HepG2 (cell line): Measurements from ENCODE around the gene DTYMK.

ENCODE experiments used
- TF ChIP-seq, protein P1 (sequence below): sonication (generic); formaldehyde crosslinking; IDR thresholded peaks from 2 replicates; pipeline ENCODE4 v1.5.0; 2020; ENCODE audit warnings: mild to moderate bottlenecking, missing genetic modification reagents
- TF ChIP-seq, protein P2 (sequence below): sonication (generic); formaldehyde crosslinking; IDR thresholded peaks from 2 replicates; pipeline ENCODE4 v1.5.0; 2020; ENCODE audit warnings: mild to moderate bottlenecking, missing genetic modification reagents

DNA sequence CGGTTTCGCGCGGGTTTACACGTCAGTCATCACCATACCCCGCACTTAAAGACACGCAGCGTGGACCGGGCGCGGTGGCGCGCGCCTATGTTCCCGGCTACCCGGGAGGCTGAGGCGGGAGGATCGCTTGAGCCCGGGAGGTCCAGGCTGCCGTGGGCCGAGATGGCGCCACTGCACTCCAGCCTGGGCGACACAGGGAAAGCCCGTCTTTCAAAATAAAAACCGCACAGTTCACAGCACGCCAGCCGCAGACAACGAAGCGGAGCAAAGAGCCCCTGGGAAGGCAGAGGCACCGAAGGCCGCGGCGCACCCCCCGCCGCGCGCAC lies 328 bp downstream of the DTYMK start:
- TF ChIP-seq, protein P1, sequence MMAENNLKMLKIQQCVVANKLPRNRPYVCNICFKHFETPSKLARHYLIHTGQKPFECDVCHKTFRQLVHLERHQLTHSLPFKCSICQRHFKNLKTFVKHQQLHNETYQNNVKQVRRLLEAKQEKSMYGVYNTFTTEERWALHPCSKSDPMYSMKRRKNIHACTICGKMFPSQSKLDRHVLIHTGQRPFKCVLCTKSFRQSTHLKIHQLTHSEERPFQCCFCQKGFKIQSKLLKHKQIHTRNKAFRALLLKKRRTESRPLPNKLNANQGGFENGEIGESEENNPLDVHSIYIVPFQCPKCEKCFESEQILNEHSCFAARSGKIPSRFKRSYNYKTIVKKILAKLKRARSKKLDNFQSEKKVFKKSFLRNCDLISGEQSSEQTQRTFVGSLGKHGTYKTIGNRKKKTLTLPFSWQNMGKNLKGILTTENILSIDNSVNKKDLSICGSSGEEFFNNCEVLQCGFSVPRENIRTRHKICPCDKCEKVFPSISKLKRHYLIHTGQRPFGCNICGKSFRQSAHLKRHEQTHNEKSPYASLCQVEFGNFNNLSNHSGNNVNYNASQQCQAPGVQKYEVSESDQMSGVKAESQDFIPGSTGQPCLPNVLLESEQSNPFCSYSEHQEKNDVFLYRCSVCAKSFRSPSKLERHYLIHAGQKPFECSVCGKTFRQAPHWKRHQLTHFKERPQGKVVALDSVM (CRISPR knock-in tag): peak; percentile 93
- TF ChIP-seq, protein P2, sequence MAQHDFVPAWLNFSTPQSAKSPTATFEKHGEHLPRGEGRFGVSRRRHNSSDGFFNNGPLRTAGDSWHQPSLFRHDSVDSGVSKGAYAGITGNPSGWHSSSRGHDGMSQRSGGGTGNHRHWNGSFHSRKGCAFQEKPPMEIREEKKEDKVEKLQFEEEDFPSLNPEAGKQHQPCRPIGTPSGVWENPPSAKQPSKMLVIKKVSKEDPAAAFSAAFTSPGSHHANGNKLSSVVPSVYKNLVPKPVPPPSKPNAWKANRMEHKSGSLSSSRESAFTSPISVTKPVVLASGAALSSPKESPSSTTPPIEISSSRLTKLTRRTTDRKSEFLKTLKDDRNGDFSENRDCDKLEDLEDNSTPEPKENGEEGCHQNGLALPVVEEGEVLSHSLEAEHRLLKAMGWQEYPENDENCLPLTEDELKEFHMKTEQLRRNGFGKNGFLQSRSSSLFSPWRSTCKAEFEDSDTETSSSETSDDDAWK (CRISPR knock-in tag): no peak
